Neural progenitor cell (in vitro differentiated cells): ENCODE results near the gene PHF14. TPM values are rescaled to one million over a fixed set of nuclear protein-coding genes. Genes with fewer than 3 reads are reported as not detected.
A peak's percentile ranks its signal among the peaks of the same experiment; 100 is the strongest.

Source experiments
- DNase-seq: peaks from one replicate; pipeline ENCODE4 v3.0.0-alpha.2; 2016; ENCODE audit warnings: low spot score
- H2AFZ ChIP-seq: fragments of 200-600 bp; sonication (generic); replicated peaks from 2 replicates; pipeline ENCODE4 v1.6.1; 2016; ENCODE audit warnings: antibody characterized with exemption
- H3F3A ChIP-seq: fragments of 200-600 bp; sonication (generic); 2 replicates; pipeline ENCODE4 v1.6.1; 2016; ENCODE audit warnings: antibody characterized with exemption, low read depth
- H3K27ac ChIP-seq: fragments of 200-600 bp; sonication (generic); 2 replicates; pipeline ENCODE4 v1.5.1; 2016; ENCODE audit warnings: mild to moderate bottlenecking
- H3K27me3 ChIP-seq: fragments of 200-600 bp; sonication (generic); 2 replicates; pipeline ENCODE4 v1.6.1; 2016; ENCODE audit warnings: mild to moderate bottlenecking, moderate library complexity
- H3K36me3 ChIP-seq: fragments of 200-600 bp; sonication (generic); 2 replicates; pipeline ENCODE4 v1.5.1; 2016
- H3K4me1 ChIP-seq: fragments of 200-600 bp; sonication (generic); 2 replicates; pipeline ENCODE4 v1.6.1; 2016; ENCODE audit warnings: mixed run types
- H3K4me2 ChIP-seq: fragments of 200-600 bp; sonication (generic); 2 replicates; pipeline ENCODE4 v1.6.1; 2016
- H3K4me3 ChIP-seq: fragments of 200-600 bp; sonication (generic); 2 replicates; pipeline ENCODE4 v1.5.1; 2016
- H3K79me2 ChIP-seq: fragments of 200-600 bp; sonication (generic); 2 replicates; pipeline ENCODE4 v1.6.1; 2016; ENCODE audit warnings: low read depth
- H3K9ac ChIP-seq: fragments of 200-600 bp; sonication (generic); 2 replicates; pipeline ENCODE4 v1.6.1; 2016
- H3K9me3 ChIP-seq: fragments of 200-600 bp; sonication (generic); 2 replicates; pipeline ENCODE4 v1.5.1; 2016; ENCODE audit warnings: low read depth
- H4K20me1 ChIP-seq: fragments of 200-600 bp; sonication (generic); 2 replicates; pipeline ENCODE4 v1.6.1; 2016; ENCODE audit warnings: low read depth
- H3K27ac Mint-ChIP-seq: 3 replicates; pipeline ENCODE4 v1.8.0; 2021; ENCODE audit warnings: mixed read lengths
- H3K27me3 Mint-ChIP-seq: 2 replicates; pipeline ENCODE4 v1.8.0; 2022; ENCODE audit warnings: low read depth, mild to moderate bottlenecking, inconsistent platforms, moderate library complexity, mixed read lengths; ENCODE audit not compliant: insufficient read depth
- H3K36me3 Mint-ChIP-seq: 3 replicates; pipeline ENCODE4 v1.8.0; 2021; ENCODE audit warnings: mixed read lengths
- H3K4me1 Mint-ChIP-seq: 3 replicates; pipeline ENCODE4 v1.8.0; 2021; ENCODE audit warnings: mixed read lengths
- H3K4me3 Mint-ChIP-seq: 3 replicates; pipeline ENCODE4 v1.8.0; 2021; ENCODE audit warnings: mild to moderate bottlenecking, moderate library complexity, mixed read lengths
- H3K9me3 Mint-ChIP-seq: 3 replicates; pipeline ENCODE4 v1.8.0; 2020; ENCODE audit warnings: mixed read lengths
- CTCF ChIP-seq: fragments of 200-600 bp; sonication (generic); IDR thresholded peaks from 2 replicates; pipeline ENCODE4 v1.5.1; 2017; ENCODE audit warnings: antibody characterized with exemption, mild to moderate bottlenecking
- EZH2 ChIP-seq: fragments of 200-600 bp; sonication (generic); IDR thresholded peaks from 2 replicates; pipeline ENCODE4 v1.6.1; 2017; ENCODE audit warnings: antibody characterized with exemption, mild to moderate bottlenecking, moderate library complexity
- EZH2phosphoT487 ChIP-seq: fragments of 200-600 bp; sonication (generic); IDR thresholded peaks from 2 replicates; pipeline ENCODE4 v1.6.1; 2017; ENCODE audit warnings: antibody characterized with exemption
- total RNA-seq: library from RNA; depleted of rRNA; stranded (reverse); fragments of >200 nt; gene quantifications from 2 replicates; pipeline ENCODE4 v1.2.3, GENCODE V29; 2015; ENCODE audit warnings: low replicate concordance

The PHF14 gene
- total RNA-seq, 1 donor from 2014 or later = 80.4 TPM

DNA sequence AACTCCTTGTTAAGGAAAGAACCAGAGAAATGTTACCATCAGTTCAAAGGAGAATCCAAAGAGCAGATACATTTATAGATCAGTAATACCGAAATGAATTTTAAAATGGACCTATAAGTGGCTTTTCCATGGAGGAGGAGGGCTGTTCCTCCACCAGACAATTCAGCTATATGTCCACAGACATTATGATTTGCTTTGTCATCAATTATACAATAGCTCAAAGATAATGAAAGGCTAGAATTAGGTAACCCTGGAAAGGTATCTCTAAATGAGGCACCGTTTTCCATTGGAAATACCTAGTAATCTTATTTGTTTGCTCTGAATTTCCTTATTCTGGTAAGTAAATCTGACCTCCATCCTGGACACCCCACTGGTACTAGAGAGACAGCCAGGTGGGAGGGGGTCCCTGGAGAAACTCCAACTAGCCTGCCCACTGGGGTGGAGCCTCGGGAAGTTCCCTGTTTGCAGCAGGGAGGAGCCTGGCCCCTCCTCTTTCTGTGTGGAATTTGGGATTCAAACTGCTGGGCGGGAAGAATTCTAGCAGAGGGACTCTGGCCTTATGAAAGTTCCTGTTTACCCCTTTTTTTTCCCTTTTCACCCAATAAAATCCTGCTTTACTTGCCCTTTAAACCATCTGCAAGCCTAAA lies 218.0 kb downstream of the PHF14 start:
- TF ChIP-seq EZH2 (no peak), CTCF (no peak), EZH2phosphoT487 (no peak)
- peak overlapping the region; percentile 63 for H3K4me2 ChIP-seq
- Mint-ChIP-seq H3K27me3 (peaks cover 3% of the 10 kb centered on the region), H3K4me3 (no peak overlapping the region), H3K36me3 (no peaks in the 10 kb centered on the region), H3K4me1 (peaks cover 25% of the 10 kb centered on the region), H3K27ac (no peak overlapping the region), H3K9me3 (peaks cover 2% of the 10 kb centered on the region)
- H3K36me3 ChIP-seq = no peaks in the 10 kb centered on the region
- no peaks in the 10 kb centered on the region for H4K20me1 ChIP-seq
- no peaks in the 10 kb centered on the region for H3K79me2 ChIP-seq
- peaks cover 3% of the 10 kb centered on the region for H3K27me3 ChIP-seq
- H3K4me1 ChIP-seq = peaks cover 38% of the 10 kb centered on the region
- H3F3A ChIP-seq = peaks cover 38% of the 10 kb centered on the region
- no peak overlapping the region for H3K4me3 ChIP-seq
- DNase-seq = peak; percentile 84
- peak overlapping the region; percentile 17 for H3K27ac ChIP-seq
- peak overlapping the region; percentile 98 for H2AFZ ChIP-seq
- no peaks in the 10 kb centered on the region for H3K9me3 ChIP-seq
- no peak overlapping the region for H3K9ac ChIP-seq

DNA sequence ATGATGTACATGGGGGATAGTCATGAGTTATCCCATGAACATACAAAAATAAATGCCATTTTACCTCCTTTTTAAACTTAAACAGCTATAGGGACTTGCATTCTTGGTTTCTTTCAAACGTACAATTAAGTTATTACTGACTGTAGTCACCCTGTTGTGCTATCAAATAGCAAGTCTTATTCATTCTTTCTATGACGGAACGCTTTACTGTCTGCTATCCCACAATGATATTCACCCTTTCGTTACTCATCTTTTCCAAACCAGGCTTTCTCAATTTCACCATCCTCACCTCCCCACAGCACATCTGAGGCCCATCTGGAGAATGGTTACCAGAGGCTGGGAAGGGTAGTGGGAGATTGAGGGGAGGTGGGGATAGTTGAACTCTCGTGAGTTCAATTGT lies 218.8 kb downstream of the PHF14 start:
- Histone ChIP-seq H4K20me1 (no peaks in the 10 kb centered on the region), H3K79me2 (no peaks in the 10 kb centered on the region), H3K27ac (no peak overlapping the region), H3K36me3 (no peaks in the 10 kb centered on the region), H3K9ac (no peak overlapping the region), H3K4me2 (peak overlapping the region; percentile 63), H3K4me1 (peaks cover 42% of the 10 kb centered on the region), H3K4me3 (no peak overlapping the region), H3K27me3 (peaks cover 3% of the 10 kb centered on the region), H3K9me3 (no peaks in the 10 kb centered on the region), H3F3A (peaks cover 38% of the 10 kb centered on the region), H2AFZ (peak overlapping the region; percentile 98)
- H3K9me3 Mint-ChIP-seq = peaks cover 2% of the 10 kb centered on the region
- no peaks in the 10 kb centered on the region for H3K36me3 Mint-ChIP-seq
- no peak for DNase-seq
- no peak overlapping the region for H3K4me3 Mint-ChIP-seq
- peaks cover 25% of the 10 kb centered on the region for H3K4me1 Mint-ChIP-seq
- peaks cover 3% of the 10 kb centered on the region for H3K27me3 Mint-ChIP-seq
- TF ChIP-seq EZH2 = no peak
- TF ChIP-seq EZH2phosphoT487 = no peak
- TF ChIP-seq CTCF = no peak
- H3K27ac Mint-ChIP-seq = no peak overlapping the region

- Histone ChIP-seq H3K27ac (peak overlapping the region; percentile 69), H2AFZ (peak overlapping the region; percentile 98), H3K27me3 (no peaks in the 10 kb centered on the region), H3K9me3 (no peaks in the 10 kb centered on the region), H3K4me2 (peak overlapping the region; percentile 63), H3K4me3 (peak overlapping the region; percentile 3), H3K36me3 (no peaks in the 10 kb centered on the region), H4K20me1 (no peaks in the 10 kb centered on the region), H3F3A (peaks cover 38% of the 10 kb centered on the region), H3K79me2 (no peaks in the 10 kb centered on the region), H3K9ac (no peak overlapping the region), H3K4me1 (peaks cover 42% of the 10 kb centered on the region)
- Mint-ChIP-seq H3K4me3 (no peak overlapping the region), H3K27ac (peak overlapping the region; percentile 50), H3K9me3 (peaks cover 2% of the 10 kb centered on the region), H3K27me3 (peaks cover 3% of the 10 kb centered on the region), H3K4me1 (peaks cover 25% of the 10 kb centered on the region), H3K36me3 (no peaks in the 10 kb centered on the region)
- TF ChIP-seq EZH2phosphoT487 = no peak
- no peak for TF ChIP-seq EZH2
- TF ChIP-seq CTCF = no peak
- DNase-seq = peak; percentile 64
Observed at GRCh38 chr7:11193131-11193867, 219.6 kb downstream of the PHF14 start.
